Keratinocyte (primary cell): ENCODE data around the gene USP30. TPM values are rescaled to one million over a fixed set of nuclear protein-coding genes. Genes with fewer than 3 reads are reported as not detected.

Experiments used
- DNase-seq: peaks from one replicate; pipeline ENCODE4 v3.0.0-alpha.2; 2011; ENCODE audit warnings: low read depth, missing footprints, low spot score
- FAIRE-seq: peaks from 2 replicates; lab custom pipeline; 2011; peaks lifted over from hg19 to GRCh38; lab: Jason Lieb, UNC
- H2AFZ ChIP-seq: 2 replicates; pipeline ENCODE4 v1.6.0; 2012; ENCODE audit warnings: low read length, control low read depth, inconsistent platforms; ENCODE audit not compliant: control insufficient read depth
- H3K27ac ChIP-seq: 2 replicates; pipeline ENCODE4 v1.5.1; 2011; ENCODE audit warnings: low read length; ENCODE audit not compliant: control insufficient read depth, insufficient read depth
- H3K27me3 ChIP-seq: 3 replicates; pipeline ENCODE4 v1.6.0; 2011; ENCODE audit warnings: low read length; ENCODE audit not compliant: control insufficient read depth, insufficient read depth; ENCODE audit errors: extremely low read depth
- H3K36me3 ChIP-seq, 2 experiments: 2 replicates in 1 of 2; 3 replicates in 1 of 2; pipeline ENCODE4 v1.5.1; 2011; ENCODE audit warnings: low read length in 2 of 2, mild to moderate bottlenecking in 1 of 2; ENCODE audit not compliant: control insufficient read depth in 2 of 2, insufficient read depth in 2 of 2; ENCODE audit errors: extremely low read depth in 1 of 2
- H3K4me1 ChIP-seq: 3 replicates; pipeline ENCODE4 v1.5.1; 2011; ENCODE audit warnings: low read length; ENCODE audit not compliant: control insufficient read depth, insufficient read depth; ENCODE audit errors: extremely low read depth
- H3K4me2 ChIP-seq: 3 replicates; pipeline ENCODE4 v1.6.0; 2011; ENCODE audit warnings: low read depth, low read length; ENCODE audit not compliant: control insufficient read depth, insufficient read depth; ENCODE audit errors: extremely low read depth
- H3K4me3 ChIP-seq, 3 experiments: fragments of 200-600 bp in 1 of 3; sonication (generic) in 1 of 3; 2 replicates in 2 of 3; 3 replicates in 1 of 3; pipeline ENCODE4 v1.5.1; 2011 to 2016; ENCODE audit warnings: low read length in 3 of 3, mild to moderate bottlenecking in 3 of 3, control low read depth in 2 of 3, inconsistent platforms in 1 of 3, low read depth in 1 of 3, mixed read lengths in 1 of 3, mixed run types in 1 of 3, moderate library complexity in 1 of 3; ENCODE audit not compliant: control insufficient read depth in 2 of 3, insufficient read depth in 2 of 3; ENCODE audit errors: extremely low read depth in 1 of 3
- H3K79me2 ChIP-seq: 2 replicates; pipeline ENCODE4 v1.6.0; 2012; ENCODE audit warnings: low read length; ENCODE audit not compliant: control insufficient read depth, insufficient read depth
- H3K9ac ChIP-seq: 3 replicates; pipeline ENCODE4 v1.6.0; 2011; ENCODE audit warnings: low read length; ENCODE audit not compliant: control insufficient read depth, insufficient read depth; ENCODE audit errors: extremely low read depth
- H3K9me1 ChIP-seq: 3 replicates; pipeline ENCODE4 v1.6.0; 2011; ENCODE audit warnings: low read length; ENCODE audit not compliant: control insufficient read depth, insufficient read depth; ENCODE audit errors: extremely low read depth
- H3K9me3 ChIP-seq: 2 replicates; pipeline ENCODE4 v1.5.1; 2012; ENCODE audit warnings: low read depth, low read length; ENCODE audit not compliant: control insufficient read depth
- H4K20me1 ChIP-seq: 3 replicates; pipeline ENCODE4 v1.6.0; 2011; ENCODE audit warnings: low read length; ENCODE audit not compliant: control insufficient read depth, insufficient read depth; ENCODE audit errors: extremely low read depth
- CTCF ChIP-seq, 3 experiments: IDR thresholded peaks in 1 of 3; conservative IDR thresholded peaks in 1 of 3; optimal IDR thresholded peaks in 1 of 3; 2 replicates in 2 of 3; 3 replicates in 1 of 3; pipeline versions ENCODE3 to v1.5.1; 2011; ENCODE audit warnings: low read length in 3 of 3, mild to moderate bottlenecking in 3 of 3, moderate library complexity in 2 of 3, control low read depth in 1 of 3, inconsistent platforms in 1 of 3; ENCODE audit not compliant: insufficient read depth in 2 of 3; ENCODE audit errors: extremely low read depth in 1 of 3
- EZH2 ChIP-seq: IDR thresholded peaks from one replicate; pipeline ENCODE4 v1.6.1; 2012; ENCODE audit warnings: inconsistent platforms, mild to moderate bottlenecking, low read length, moderate library complexity
- dilution Hi-C: fragments of 300-500 bp; cut with MboI; formaldehyde crosslinking; loops from one replicate; pipeline ENCODE4 v1.7.0; 2020; ENCODE audit warnings: low sequenced_read_pairs; ENCODE audit not compliant: extremely low pct_ligation_motif_present
- polyA plus RNA-seq, 5 experiments: library from polyadenylated mRNA; depleted of rRNA in 3 of 5; stranded (reverse) in 3 of 5; stranded (forward) in 1 of 5; unstranded in 1 of 5; fragments of >200 nt; gene quantifications; 1 replicate in 1 of 5; 2 replicates in 3 of 5; 3 replicates in 1 of 5; pipeline versions ENCODE4 v1.2.1 to v1.2.3, GENCODE V29; 2011 to 2012; ENCODE audit warnings: missing spikeins in 2 of 5, low read depth in 1 of 5, low replicate concordance in 1 of 5

USP30 gene
- polyA plus RNA-seq, 1 donor (not counting 4 experiments of a cell fraction or from before 2014, with no cell fraction given), result 10.0 TPM

- no peak overlapping the region for H3K27ac ChIP-seq
- DNase-seq, result no peak
- dilution Hi-C loops, result no loop called here
Measured at GRCh38 chr12:109125791-109126190, 73.4 kb downstream of the USP30 start.

DNA sequence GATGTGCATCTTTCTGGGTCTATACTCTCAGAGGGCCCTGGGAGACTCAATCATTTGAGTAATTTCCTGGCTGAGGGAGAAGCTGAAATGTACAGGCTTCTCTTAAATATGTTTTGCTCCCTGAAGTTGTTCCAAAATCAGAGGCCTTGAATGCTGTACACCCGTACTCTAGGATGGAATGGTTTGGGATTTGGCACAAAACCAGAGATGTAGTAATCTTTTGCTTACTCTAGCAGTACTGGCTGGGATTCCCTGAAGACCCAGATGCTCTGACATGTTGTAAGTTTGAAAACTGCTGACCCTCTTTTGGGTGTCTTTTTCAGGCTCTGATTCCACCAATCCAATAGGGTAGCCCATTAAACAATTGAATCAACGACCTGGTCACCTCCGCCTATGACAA, 74.4 kb downstream of the USP30 start:
- H3K27me3 ChIP-seq, result no peaks in the 10 kb centered on the region
- H2AFZ ChIP-seq, result no peak overlapping the region
- no peaks in the 10 kb centered on the region for H3K9me3 ChIP-seq
- H3K4me3 ChIP-seq, result no peak overlapping the region
- no peak for TF ChIP-seq EZH2
- no peak for TF ChIP-seq CTCF (optimal IDR thresholded peaks at IDR 0.05 in 1 of 3, IDR thresholded peaks at IDR 0.05 in 1 of 3, conservative IDR thresholded peaks at IDR 0.05 in 1 of 3; ENCODE audit: extremely low read depth in 1 of 3, insufficient read depth in 2 of 3, low read length in 3 of 3)
- no peaks in the 10 kb centered on the region for H3K9me1 ChIP-seq
- no peaks in the 10 kb centered on the region for H3K79me2 ChIP-seq
- H3K36me3 ChIP-seq, result no peaks in the 10 kb centered on the region
- no peak overlapping the region for H3K27ac ChIP-seq
- no peak overlapping the region for H3K4me2 ChIP-seq
- DNase-seq (no peak), FAIRE-seq (no peak)
- dilution Hi-C loops, result no loop called here
- no peaks in the 10 kb centered on the region for H4K20me1 ChIP-seq
- H3K4me1 ChIP-seq, result no peaks in the 10 kb centered on the region
- no peak overlapping the region for H3K9ac ChIP-seq

More at GRCh38 chr12:109125791-109126190, 73.4 kb downstream of the USP30 start:
- H3K27me3 ChIP-seq, result no peaks in the 10 kb centered on the region
- no peak overlapping the region for H3K9ac ChIP-seq
- no peak for TF ChIP-seq EZH2
- no peak for TF ChIP-seq CTCF (optimal IDR thresholded peaks at IDR 0.05 in 1 of 3, IDR thresholded peaks at IDR 0.05 in 1 of 3, conservative IDR thresholded peaks at IDR 0.05 in 1 of 3; ENCODE audit: extremely low read depth in 1 of 3, insufficient read depth in 2 of 3, low read length in 3 of 3)
- no peaks in the 10 kb centered on the region for H3K4me1 ChIP-seq
- no peak overlapping the region for H3K4me2 ChIP-seq
- H2AFZ ChIP-seq, result no peak overlapping the region
- no peaks in the 10 kb centered on the region for H3K9me3 ChIP-seq
- no peaks in the 10 kb centered on the region for H3K79me2 ChIP-seq
- H3K4me3 ChIP-seq, result no peak overlapping the region
- no peaks in the 10 kb centered on the region for H3K36me3 ChIP-seq
- FAIRE-seq, result no peak
- H3K9me1 ChIP-seq, result no peaks in the 10 kb centered on the region
- no peaks in the 10 kb centered on the region for H4K20me1 ChIP-seq
